Measurements from ENCODE around the gene COL24A1.
"Not testable (repeated sequence)": the region's sequence is repeated elsewhere in the genome, so short reads cannot be mapped to it uniquely, and the experiment has no call there.

COL24A1 gene

DNA sequence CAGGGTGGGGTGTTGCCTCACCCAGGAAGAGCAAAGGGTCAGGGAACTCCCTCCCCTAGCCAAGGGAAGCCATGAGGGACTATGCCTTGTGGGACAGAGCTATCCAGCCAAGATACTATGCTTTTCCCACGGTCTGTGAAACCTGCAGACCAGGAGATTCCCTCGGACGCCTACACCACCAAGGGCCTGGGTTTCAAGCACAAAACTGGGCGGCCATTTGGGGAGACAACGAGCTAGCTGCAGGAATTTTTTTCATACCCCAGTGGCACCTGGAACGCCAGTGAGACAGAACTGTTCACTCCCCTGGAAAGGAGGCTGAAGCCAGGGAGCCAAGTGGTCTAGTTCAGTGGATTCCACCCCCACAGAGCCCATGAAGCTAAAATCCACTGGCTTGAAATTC lies 84.7 kb downstream of the COL24A1 start:
- not testable (repeated sequence) for DNase-seq

GRCh38 chr1:86069757-86070145 lies 86.8 kb downstream of the COL24A1 start:
- no peak for DNase-seq

DNA sequence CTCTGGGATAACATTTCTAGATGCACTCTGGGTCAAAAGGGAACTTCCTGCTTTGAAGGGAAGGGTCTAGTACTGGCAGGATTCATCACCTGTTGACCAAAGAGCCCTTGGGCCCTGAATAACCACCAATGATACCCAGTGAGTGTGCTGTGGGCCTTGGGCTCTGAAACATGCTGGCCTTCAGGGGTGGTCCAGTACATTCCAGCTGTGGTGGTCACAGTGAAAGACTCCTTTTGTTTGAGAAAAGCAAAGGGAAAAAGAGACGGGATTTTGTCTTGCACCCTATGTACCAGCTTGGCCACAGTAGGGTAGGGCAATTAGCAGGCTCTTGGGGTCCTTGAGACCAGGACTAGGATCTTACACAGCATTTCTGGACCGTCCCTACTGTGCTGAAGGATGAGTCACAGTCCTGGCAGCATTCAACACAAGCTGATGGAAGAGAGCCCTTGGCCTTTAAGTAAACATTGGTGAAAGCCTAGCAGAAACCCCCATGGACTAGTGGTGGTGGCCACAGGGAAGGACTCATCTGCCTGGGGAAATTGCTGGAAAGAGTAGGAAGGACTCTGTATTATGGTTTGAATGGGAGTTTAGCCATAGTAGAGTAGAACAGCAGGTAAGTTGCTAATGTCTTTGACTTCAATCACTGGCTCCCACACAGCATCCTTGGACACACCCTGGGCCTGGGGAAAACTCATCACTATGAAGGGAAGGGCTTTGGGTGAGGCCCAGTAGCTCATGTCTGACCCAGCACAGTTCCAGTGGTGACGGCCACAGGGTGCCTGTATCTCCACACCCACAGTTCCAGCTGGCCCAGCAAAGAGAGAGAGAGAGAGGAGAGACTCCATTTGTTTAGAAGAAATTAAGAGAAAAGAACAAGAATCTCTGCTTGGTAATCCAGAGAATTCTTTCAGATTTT lies 87.5 kb downstream of the COL24A1 start:
- DNase-seq: no peak

- DNase-seq: no peak
These were observed 88.3 kb downstream of the COL24A1 start for GRCh38 chr1:86068271-86068721.

DNA sequence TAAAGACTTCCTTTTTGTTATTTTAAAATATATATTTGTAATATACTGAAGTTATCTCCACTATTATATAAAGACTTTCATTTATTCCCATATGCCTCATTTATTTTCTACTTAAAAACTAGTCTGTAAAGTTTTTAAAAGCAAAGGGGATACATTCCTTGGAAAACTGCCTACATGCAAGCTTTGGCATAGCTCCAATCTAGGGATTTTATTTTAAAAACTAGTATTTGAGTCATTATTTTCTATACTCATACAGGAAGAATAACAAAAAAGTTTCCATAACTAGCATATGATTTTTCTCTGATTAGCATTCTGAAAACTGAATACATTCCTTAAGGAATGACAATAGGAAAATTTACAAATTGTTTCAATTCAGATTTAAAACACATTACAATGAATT lies 88.9 kb downstream of the COL24A1 start:
- no peak for DNase-seq

- DNase-seq: no peak
These were observed 91.7 kb downstream of the COL24A1 start for GRCh38 chr1:86064899-86065298.

DNA sequence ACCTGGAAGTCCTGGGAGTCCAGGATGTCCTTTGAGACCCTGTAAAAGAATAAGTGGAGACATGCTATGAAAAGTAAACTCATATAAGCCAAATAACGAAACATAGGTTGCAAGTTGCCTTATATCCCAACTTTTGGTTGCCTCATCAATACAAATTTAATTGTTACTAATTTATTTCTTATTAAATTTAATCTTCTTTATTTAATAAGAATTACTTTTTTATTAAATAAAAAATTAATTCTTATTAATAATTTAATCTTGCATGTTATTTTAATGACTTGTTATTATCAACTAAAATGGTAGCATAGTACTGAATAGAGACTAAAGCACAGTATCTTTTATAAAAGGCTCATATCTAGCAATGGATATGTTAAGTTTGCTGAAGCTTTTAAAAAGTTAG lies 92.9 kb downstream of the COL24A1 start:
- DNase-seq: no peak

DNA sequence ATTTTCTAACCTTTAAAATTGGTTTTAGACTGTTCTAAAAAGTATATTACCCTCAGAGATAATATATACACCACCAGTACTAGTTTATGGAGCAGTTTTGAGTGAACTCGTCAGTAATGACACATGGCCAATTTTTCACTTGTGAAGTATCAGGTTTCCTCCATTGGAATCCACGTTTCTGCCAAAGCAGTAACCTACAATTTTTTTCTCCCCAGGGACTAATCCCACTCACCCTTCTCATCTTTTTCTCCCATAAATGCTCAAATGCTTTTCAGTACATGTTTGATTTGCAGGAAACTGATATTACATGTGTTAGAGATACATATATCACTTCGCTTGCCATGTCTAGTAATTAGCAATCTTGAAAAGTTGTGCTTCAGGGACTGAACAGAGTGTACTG lies 94.1 kb downstream of the COL24A1 start:
- DNase-seq: no peak

DNA sequence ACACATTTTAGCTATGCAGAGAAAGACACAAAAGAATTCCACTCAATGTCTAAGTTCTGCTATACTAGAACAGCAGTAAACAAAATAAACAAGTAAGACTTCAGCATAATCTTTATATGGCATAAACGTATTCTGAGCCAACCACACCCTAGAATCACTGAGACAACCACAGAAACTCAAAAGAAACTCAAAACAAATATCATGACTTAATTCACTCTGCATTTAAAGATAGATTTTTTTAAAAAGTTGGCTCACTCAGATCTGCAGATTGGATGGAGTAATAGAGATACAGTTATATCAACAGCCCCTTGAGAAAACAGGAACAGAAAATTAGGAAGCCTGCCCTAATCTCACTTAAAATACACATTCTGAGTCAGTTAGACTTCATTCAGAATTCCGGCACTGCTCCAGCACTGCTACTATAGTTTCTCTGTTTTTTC lies 95.0 kb downstream of the COL24A1 start:
- no peak for DNase-seq

GRCh38 chr1:86054396-86054795 lies 102.2 kb downstream of the COL24A1 start:
- DNase-seq: no peak

DNA sequence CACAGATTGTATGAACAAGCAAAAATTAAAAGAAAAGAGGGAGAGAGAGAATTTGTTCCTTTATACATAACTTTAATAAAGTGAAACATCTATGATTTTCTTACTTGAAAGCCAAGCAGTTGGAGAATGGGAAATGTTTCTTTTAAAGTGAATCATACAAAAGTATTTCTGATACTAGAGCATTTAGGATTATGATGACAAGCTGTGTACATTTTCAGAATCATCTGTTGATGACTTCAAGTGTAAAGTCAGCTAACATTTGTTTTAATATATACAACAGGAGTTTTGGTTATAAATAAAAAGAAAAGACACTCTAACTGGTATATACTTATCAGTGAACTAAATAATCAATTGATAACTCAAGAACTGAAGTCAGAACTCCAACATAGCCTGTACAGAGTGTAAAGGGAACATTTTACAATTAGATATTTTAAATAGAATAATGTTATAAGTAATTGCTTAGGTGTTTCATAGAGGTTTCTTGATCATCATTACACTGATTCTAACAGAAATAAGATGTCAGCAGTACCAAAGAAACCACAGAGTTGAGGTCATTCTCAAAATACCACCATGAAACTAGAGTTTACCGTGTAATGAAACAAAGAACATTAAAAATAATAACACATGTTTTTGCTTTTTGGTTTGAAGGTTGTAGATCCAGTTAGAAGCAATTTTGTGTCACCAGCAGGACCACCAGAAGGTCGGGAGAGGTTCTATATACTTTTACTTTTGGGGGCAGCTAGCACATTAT lies 103.4 kb downstream of the COL24A1 start:
- DNase-seq: no peak

DNA sequence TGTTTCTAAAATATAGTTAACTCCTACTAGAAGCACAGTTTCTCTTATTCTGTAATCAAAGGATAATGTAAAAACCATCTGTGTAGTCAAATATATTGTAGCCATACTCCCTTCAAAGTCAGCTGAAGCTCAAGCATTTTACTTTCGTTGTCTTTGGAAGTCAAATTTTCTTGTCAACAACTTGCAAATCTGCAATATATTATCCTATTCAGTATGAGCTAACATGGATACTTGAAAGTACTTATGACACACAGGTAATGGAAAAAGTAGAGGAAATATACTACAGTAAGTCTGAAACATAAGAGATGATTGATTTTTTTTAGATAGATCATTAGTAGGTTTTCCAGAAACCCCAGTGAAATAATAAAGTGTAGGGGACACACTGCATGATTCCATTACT lies 121.5 kb downstream of the COL24A1 start:
- no peak for DNase-seq

DNA sequence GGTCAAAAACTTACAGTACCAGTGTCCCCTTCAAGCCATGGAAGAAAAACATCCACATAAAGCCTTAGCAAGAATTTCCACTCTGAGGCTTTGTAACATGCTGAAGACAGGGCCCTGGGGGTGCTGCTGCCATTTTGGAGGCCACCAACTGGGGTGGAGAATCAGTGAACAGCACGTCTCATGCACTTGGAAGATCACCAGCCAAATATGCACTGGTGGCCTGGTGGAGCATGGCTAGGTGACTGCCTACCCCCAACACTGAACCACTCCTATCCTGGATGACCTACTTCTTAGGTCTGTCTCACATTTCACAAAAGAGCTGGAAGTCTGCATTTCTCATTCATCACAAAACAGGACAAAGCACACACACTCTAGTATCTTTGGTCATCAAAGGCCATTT lies 126.4 kb downstream of the COL24A1 start:
- no peak for DNase-seq

- peak; percentile 35 for DNase-seq
These were observed 138.2 kb downstream of the COL24A1 start for GRCh38 chr1:86018283-86018923.

- DNase-seq: no peak
These were observed 140.4 kb downstream of the COL24A1 start for GRCh38 chr1:86016076-86016759.

- DNase-seq: no peak
These were observed 141.2 kb downstream of the COL24A1 start for GRCh38 chr1:86015375-86015774.

DNA sequence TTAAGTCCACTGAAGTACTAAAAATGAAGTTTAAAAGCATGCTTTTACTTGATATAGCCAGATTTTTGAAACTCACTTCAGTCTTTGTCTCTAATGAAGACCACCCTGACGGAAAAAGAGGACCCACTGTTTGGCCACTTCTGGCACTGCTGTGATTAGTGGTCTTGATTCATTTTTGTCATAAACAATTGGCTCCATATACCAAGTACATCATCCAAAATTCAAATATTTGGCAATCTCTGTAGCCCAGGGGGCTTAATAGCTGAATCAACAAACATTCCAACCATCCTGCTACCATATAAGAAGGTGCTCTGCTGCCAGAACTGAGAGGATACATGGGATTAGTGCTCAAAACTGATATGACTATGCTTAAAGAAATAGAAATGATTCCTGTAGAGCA lies 156.0 kb downstream of the COL24A1 start:
- DNase-seq: no peak

DNA sequence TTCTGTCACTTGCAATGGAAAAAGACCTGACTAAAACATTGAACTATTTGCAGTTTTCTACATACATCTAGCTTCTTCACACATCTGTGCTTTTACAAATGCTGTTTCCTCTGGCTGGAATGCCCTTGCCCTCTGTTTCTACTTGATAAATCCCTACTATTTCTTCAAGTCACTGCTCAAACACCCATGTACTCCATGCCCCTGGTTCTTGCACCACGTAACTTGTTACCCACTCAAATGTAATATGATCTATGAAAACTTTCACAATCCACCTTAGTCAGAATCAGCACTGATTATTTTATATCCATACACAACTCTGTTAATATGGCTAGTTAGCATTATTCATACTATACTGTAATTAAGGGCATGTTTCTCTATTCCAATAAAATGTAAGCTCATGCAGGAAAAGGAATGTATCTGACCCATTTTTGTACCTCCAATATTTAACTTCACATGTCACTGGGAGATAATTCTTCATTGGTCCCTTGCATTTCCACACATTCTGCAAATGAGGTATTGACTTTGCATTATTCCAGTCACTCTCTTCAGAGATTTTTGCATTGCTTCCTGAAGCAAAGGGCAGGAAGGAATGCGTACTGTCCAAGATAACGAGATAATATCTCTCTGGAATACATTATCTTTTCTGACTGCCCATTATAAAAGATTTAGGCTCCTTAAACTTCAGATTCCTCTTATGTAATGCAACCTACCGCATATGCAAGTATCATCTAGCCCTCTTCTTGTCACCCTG lies 158.3 kb downstream of the COL24A1 start:
- DNase-seq: no peak

DNA sequence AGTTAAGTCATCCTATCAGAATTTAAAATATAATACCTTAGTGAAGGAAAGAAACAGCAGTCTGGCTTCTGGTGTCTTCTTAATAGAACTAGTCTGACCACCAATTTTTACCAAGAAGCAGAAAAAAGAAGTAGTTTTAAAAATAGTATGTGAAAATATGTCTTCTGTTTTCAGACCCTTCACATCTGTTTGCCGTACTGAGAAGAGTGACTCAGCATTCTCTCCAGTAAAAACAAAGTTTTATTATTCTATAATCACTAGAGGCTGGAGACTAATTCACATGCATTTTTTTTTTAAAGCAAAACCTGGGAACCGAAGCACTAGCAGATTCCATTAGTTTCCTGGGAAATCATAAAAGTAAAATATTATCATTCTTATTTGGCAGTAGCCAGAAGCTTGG lies 163.8 kb downstream of the COL24A1 start:
- no peak for DNase-seq

DNA sequence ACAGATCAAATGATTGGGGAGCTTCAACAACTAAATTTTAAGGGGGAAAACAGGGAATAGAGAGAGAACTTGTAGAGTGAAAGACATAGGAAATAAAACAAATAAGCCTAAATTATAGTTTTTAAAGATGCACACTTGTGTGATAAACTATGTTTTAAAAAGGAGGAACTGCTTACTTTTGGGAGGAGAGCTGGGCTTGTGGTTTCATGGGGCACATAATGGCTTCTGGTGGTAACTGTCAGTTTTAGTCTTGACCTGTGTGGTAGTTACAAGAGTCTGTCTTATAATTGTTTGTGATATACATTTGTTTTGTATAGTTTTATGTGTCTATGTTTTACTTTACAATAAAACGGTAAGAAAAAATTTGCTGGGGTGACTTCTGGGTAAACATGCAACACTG lies 165.3 kb downstream of the COL24A1 start:
- no peak for DNase-seq

DNA sequence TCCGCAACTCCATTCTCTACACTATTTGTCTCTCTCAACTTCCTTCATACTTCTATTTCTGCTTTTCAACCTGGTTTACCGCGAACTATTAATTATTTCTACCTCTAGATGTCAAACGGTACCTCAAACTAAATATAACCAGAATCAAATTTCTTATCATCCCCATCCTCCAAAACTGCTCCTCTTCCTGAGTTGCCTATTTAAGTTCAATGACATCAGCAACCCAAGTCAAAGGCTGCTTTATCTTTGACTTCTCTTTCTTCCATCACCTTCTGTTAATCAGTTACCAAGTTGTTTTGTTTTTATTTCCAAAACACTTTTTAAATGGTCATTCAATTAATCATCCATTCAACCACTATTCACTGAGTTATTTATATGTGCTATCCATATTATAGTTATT lies 171.9 kb downstream of the COL24A1 start:
- DNase-seq: no peak

GRCh38 chr1:85983316-85983715 lies 173.3 kb downstream of the COL24A1 start:
- DNase-seq: no peak
